ENCODE results near the gene SFSWAP.
A peak's percentile ranks its signal among the peaks of the same experiment; 100 is the strongest.

SFSWAP gene

GRCh38 chr12:131815131-131815530 lies 104.2 kb downstream of the SFSWAP start:
- H3K4me1 ChIP-seq (ENCODE audit: control insufficient read depth, insufficient read depth, low read length) = peaks cover 3% of the 10 kb centered on the region
- H3K4me3 ChIP-seq (ENCODE audit: low read length) = no peak overlapping the region
- DNase-seq (ENCODE audit: low read depth, low spot score) = no peak
- H3K27me3 ChIP-seq (ENCODE audit: control insufficient read depth, insufficient read depth, low read length) = no peaks in the 10 kb centered on the region
- H3K27ac ChIP-seq (ENCODE audit: low read length) = no peak overlapping the region
- H3K9me3 ChIP-seq (ENCODE audit: control insufficient read depth, insufficient read depth, low read length) = no peaks in the 10 kb centered on the region
- no peaks in the 10 kb centered on the region for H3K36me3 ChIP-seq (ENCODE audit: control insufficient read depth, insufficient read depth, low read length)
- WGBS (ENCODE audit: insufficient coverage, insufficient read length) = no CpG with 5 or more reads among the region's 7 CpGs

GRCh38 chr12:131816495-131816894 lies 105.6 kb downstream of the SFSWAP start:
- no peaks in the 10 kb centered on the region for H3K36me3 ChIP-seq (ENCODE audit: control insufficient read depth, insufficient read depth, low read length)
- no peaks in the 10 kb centered on the region for H3K4me1 ChIP-seq (ENCODE audit: control insufficient read depth, insufficient read depth, low read length)
- no peak overlapping the region for H3K4me3 ChIP-seq (ENCODE audit: low read length)
- WGBS (ENCODE audit: insufficient coverage, insufficient read length) = no CpG with 5 or more reads among the region's 5 CpGs
- H3K27ac ChIP-seq (ENCODE audit: low read length) = no peak overlapping the region
- no peaks in the 10 kb centered on the region for H3K9me3 ChIP-seq (ENCODE audit: control insufficient read depth, insufficient read depth, low read length)
- no peaks in the 10 kb centered on the region for H3K27me3 ChIP-seq (ENCODE audit: control insufficient read depth, insufficient read depth, low read length)
- no peak for DNase-seq (ENCODE audit: low read depth, low spot score)

GRCh38 chr12:131817241-131817640 lies 106.4 kb downstream of the SFSWAP start:
- no peak overlapping the region for H3K27ac ChIP-seq (ENCODE audit: low read length)
- no CpG with 5 or more reads among the region's 19 CpGs for WGBS (ENCODE audit: insufficient coverage, insufficient read length)
- no peaks in the 10 kb centered on the region for H3K36me3 ChIP-seq (ENCODE audit: control insufficient read depth, insufficient read depth, low read length)
- H3K4me3 ChIP-seq (ENCODE audit: low read length) = no peak overlapping the region
- no peaks in the 10 kb centered on the region for H3K27me3 ChIP-seq (ENCODE audit: control insufficient read depth, insufficient read depth, low read length)
- no peak for DNase-seq (ENCODE audit: low read depth, low spot score)
- H3K9me3 ChIP-seq (ENCODE audit: control insufficient read depth, insufficient read depth, low read length) = no peaks in the 10 kb centered on the region
- H3K4me1 ChIP-seq (ENCODE audit: control insufficient read depth, insufficient read depth, low read length) = no peaks in the 10 kb centered on the region

- Histone ChIP-seq H3K9me3 (ENCODE audit: control insufficient read depth, insufficient read depth, low read length) (no peaks in the 10 kb centered on the region), H3K27me3 (ENCODE audit: control insufficient read depth, insufficient read depth, low read length) (no peaks in the 10 kb centered on the region), H3K4me1 (ENCODE audit: control insufficient read depth, insufficient read depth, low read length) (no peaks in the 10 kb centered on the region), H3K4me3 (ENCODE audit: low read length) (no peak overlapping the region), H3K36me3 (ENCODE audit: control insufficient read depth, insufficient read depth, low read length) (no peaks in the 10 kb centered on the region), H3K27ac (ENCODE audit: low read length) (no peak overlapping the region)
- no CpG with 5 or more reads among the region's 30 CpGs for WGBS (ENCODE audit: insufficient coverage, insufficient read length)
- no peak for DNase-seq (ENCODE audit: low read depth, low spot score)
Measured at GRCh38 chr12:131818821-131819585, 108.1 kb downstream of the SFSWAP start.

- no peak overlapping the region for H3K27ac ChIP-seq (ENCODE audit: low read length)
- peaks cover 2% of the 10 kb centered on the region; the same call in 1 of the 2 replicates for H3K4me1 ChIP-seq (ENCODE audit: control insufficient read depth, insufficient read depth, low read length)
- H3K4me3 ChIP-seq (ENCODE audit: low read length) = no peak overlapping the region
- H3K9me3 ChIP-seq (ENCODE audit: control insufficient read depth, insufficient read depth, low read length) = no peaks in the 10 kb centered on the region
- no peaks in the 10 kb centered on the region for H3K36me3 ChIP-seq (ENCODE audit: control insufficient read depth, insufficient read depth, low read length)
- DNase-seq (ENCODE audit: low read depth, low spot score) = no peak
- peaks cover 4% of the 10 kb centered on the region; the same call in 1 of the 2 replicates for H3K27me3 ChIP-seq (ENCODE audit: control insufficient read depth, insufficient read depth, low read length)
- WGBS (ENCODE audit: insufficient coverage, insufficient read length) = no CpG with 5 or more reads among the region's 6 CpGs
Measured at GRCh38 chr12:131824450-131824849, 113.6 kb downstream of the SFSWAP start.

GRCh38 chr12:131825146-131825892 lies 114.4 kb downstream of the SFSWAP start:
- H3K27ac ChIP-seq (ENCODE audit: low read length) = no peak overlapping the region
- H3K9me3 ChIP-seq (ENCODE audit: control insufficient read depth, insufficient read depth, low read length) = no peaks in the 10 kb centered on the region
- H3K36me3 ChIP-seq (ENCODE audit: control insufficient read depth, insufficient read depth, low read length) = no peaks in the 10 kb centered on the region; the same call in 1 of the 2 replicates
- H3K4me1 ChIP-seq (ENCODE audit: control insufficient read depth, insufficient read depth, low read length) = peaks cover 2% of the 10 kb centered on the region; the same call in 1 of the 2 replicates
- H3K27me3 ChIP-seq (ENCODE audit: control insufficient read depth, insufficient read depth, low read length) = peaks cover 7% of the 10 kb centered on the region; the same call in 1 of the 2 replicates
- H3K4me3 ChIP-seq (ENCODE audit: low read length) = no peak overlapping the region
- DNase-seq (ENCODE audit: low read depth, low spot score) = no peak
- no CpG with 5 or more reads among the region's 18 CpGs for WGBS (ENCODE audit: insufficient coverage, insufficient read length)

GRCh38 chr12:131826097-131826928 lies 115.4 kb downstream of the SFSWAP start:
- Histone ChIP-seq H3K27ac (ENCODE audit: low read length) (no peak overlapping the region), H3K36me3 (ENCODE audit: control insufficient read depth, insufficient read depth, low read length) (no peaks in the 10 kb centered on the region; the same call in 1 of the 2 replicates), H3K4me1 (ENCODE audit: control insufficient read depth, insufficient read depth, low read length) (peaks cover 4% of the 10 kb centered on the region; the same call in 1 of the 2 replicates), H3K4me3 (ENCODE audit: low read length) (no peak overlapping the region), H3K9me3 (ENCODE audit: control insufficient read depth, insufficient read depth, low read length) (no peaks in the 10 kb centered on the region), H3K27me3 (ENCODE audit: control insufficient read depth, insufficient read depth, low read length) (peaks cover 7% of the 10 kb centered on the region; the same call in 1 of the 2 replicates)
- DNase-seq (ENCODE audit: low read depth, low spot score) = no peak
- no CpG with 5 or more reads among the region's 23 CpGs for WGBS (ENCODE audit: insufficient coverage, insufficient read length)

GRCh38 chr12:131827961-131828534 lies 117.2 kb downstream of the SFSWAP start, which contains the start of gene MMP17:
Gene MMP17 (plus strand): TSS chr12:131828393. CDS start chr12:131828495, 102 bp downstream.
- no peak within 1 kb of the TSS for H3K27ac ChIP-seq (ENCODE audit: low read length)
- peaks cover 7% of the 10 kb centered on the region; the same call in 1 of the 2 replicates for H3K27me3 ChIP-seq (ENCODE audit: control insufficient read depth, insufficient read depth, low read length)
- H3K9me3 ChIP-seq (ENCODE audit: control insufficient read depth, insufficient read depth, low read length) = no peaks in the 10 kb centered on the region
- H3K36me3 ChIP-seq (ENCODE audit: control insufficient read depth, insufficient read depth, low read length) = no peaks in the 10 kb centered on the region; the same call in 1 of the 2 replicates
- DNase-seq (ENCODE audit: low read depth, low spot score) = no peak
- peak within 1 kb of the TSS; percentile 36 for H3K4me3 ChIP-seq (ENCODE audit: low read length)
- peaks cover 5% of the 10 kb centered on the region; the same call in 1 of the 2 replicates for H3K4me1 ChIP-seq (ENCODE audit: control insufficient read depth, insufficient read depth, low read length)
- no CpG with 5 or more reads among the region's 86 CpGs for WGBS (ENCODE audit: insufficient coverage, insufficient read length)

- H3K9me3 ChIP-seq (ENCODE audit: control insufficient read depth, insufficient read depth, low read length) = no peaks in the 10 kb centered on the region
- H3K36me3 ChIP-seq (ENCODE audit: control insufficient read depth, insufficient read depth, low read length) = no peaks in the 10 kb centered on the region; the same call in 1 of the 2 replicates
- H3K4me3 ChIP-seq (ENCODE audit: low read length) = peak overlapping the region; percentile 36
- no peak for DNase-seq (ENCODE audit: low read depth, low spot score)
- H3K27me3 ChIP-seq (ENCODE audit: control insufficient read depth, insufficient read depth, low read length) = peaks cover 7% of the 10 kb centered on the region; the same call in 1 of the 2 replicates
- H3K4me1 ChIP-seq (ENCODE audit: control insufficient read depth, insufficient read depth, low read length) = peaks cover 5% of the 10 kb centered on the region; the same call in 1 of the 2 replicates
- WGBS (ENCODE audit: insufficient coverage, insufficient read length) = no CpG with 5 or more reads among the region's 64 CpGs
- H3K27ac ChIP-seq (ENCODE audit: low read length) = no peak overlapping the region
Measured at GRCh38 chr12:131828671-131829355, 117.9 kb downstream of the SFSWAP start.
